Upper lobe of right lung (tissue), 1 donor: ENCODE results near the gene PLSCR2. TPM values are rescaled to one million over a fixed set of nuclear protein-coding genes. Genes with fewer than 3 reads are reported as not detected.

Experiments
- ATAC-seq: fragments of 200-7000 bp; cut with Tn5 transposase; one replicate; pipeline ENCODE4 v1.9.1; 2020; ENCODE audit warnings: mild to moderate bottlenecking, moderate library complexity
- DNase-seq: peaks from one replicate; pipeline ENCODE4 v3.0.0-alpha.2; 2020
- H3K27ac ChIP-seq: fragments of 200-600 bp; one replicate; pipeline ENCODE4 v1.8.0; 2022
- H3K27me3 ChIP-seq: fragments of 200-600 bp; one replicate; pipeline ENCODE4 v1.8.0; 2022; ENCODE audit warnings: mild to moderate bottlenecking
- H3K36me3 ChIP-seq: fragments of 200-600 bp; one replicate; pipeline ENCODE4 v1.8.0; 2022
- H3K4me1 ChIP-seq: fragments of 200-600 bp; one replicate; pipeline ENCODE4 v1.8.0; 2022
- H3K4me3 ChIP-seq: fragments of 200-600 bp; one replicate; pipeline ENCODE4 v1.8.0; 2022; ENCODE audit warnings: mild to moderate bottlenecking
- H3K9me3 ChIP-seq: fragments of 200-600 bp; one replicate; pipeline ENCODE4 v1.8.0; 2022
- CTCF ChIP-seq: fragments of 200-600 bp; IDR thresholded peaks from one replicate; pipeline ENCODE4 v1.8.0; 2022; ENCODE audit warnings: antibody characterized with exemption
- intact Hi-C: fragments of 100-400 bp; cut with DNase I; formaldehyde crosslinking; loops from one replicate; pipeline ENCODE4 v1.11.0; 2022
- total RNA-seq: library from RNA; stranded (reverse); fragmentation: NEBNext Ultra II Directional; extraction: Animal tissue kit (Norgen Biotek cat#: 25700); gene quantifications from one replicate; pipeline ENCODE4 v1.2.1, GENCODE V29; 2021
- donor health status: DM: no; HTN: yes; CAD: no; lungs with severe emphysema.

The PLSCR2 gene
- total RNA-seq, 1 donor from 2014 or later, result not detected

- TF ChIP-seq CTCF, result no peak
- ATAC-seq (no peak), DNase-seq (no peak)
- no peaks in the 10 kb centered on the region for H3K36me3 ChIP-seq
- intact Hi-C loops, result no loop called here
- no peaks in the 10 kb centered on the region for H3K4me1 ChIP-seq
- no peaks in the 10 kb centered on the region for H3K27me3 ChIP-seq
- H3K4me3 ChIP-seq, result no peak overlapping the region
- H3K27ac ChIP-seq, result no peak overlapping the region
- no peaks in the 10 kb centered on the region for H3K9me3 ChIP-seq
Observed at GRCh38 chr3:146390006-146390772, 79.2 kb downstream of the PLSCR2 start.

- Histone ChIP-seq H3K4me3 (no peak overlapping the region), H3K27ac (no peak overlapping the region), H3K9me3 (no peaks in the 10 kb centered on the region), H3K27me3 (no peaks in the 10 kb centered on the region), H3K4me1 (no peaks in the 10 kb centered on the region), H3K36me3 (no peaks in the 10 kb centered on the region)
- intact Hi-C loops, result no loop called here
- ATAC-seq (no peak), DNase-seq (no peak)
- no peak for TF ChIP-seq CTCF
Observed at GRCh38 chr3:146387566-146387965, 81.8 kb downstream of the PLSCR2 start.

DNA sequence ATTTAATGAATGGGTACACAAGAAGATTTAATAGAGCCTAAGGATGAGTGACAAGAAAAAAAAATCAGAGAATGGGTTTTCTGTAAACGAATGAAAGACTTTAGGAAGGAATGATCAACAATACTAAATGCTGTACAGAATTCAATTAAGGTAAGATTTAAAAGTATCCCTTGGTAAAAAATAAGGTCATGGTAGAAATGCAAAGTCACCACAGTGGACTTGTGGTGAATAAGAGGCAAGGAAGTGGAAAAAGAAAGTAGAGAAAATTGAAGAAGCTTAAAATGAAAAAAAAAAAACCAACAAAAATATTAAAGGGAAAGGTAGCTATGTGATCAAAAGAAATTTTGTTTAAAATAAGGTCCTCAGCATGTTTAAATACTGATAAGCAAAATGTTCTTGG, 82.4 kb downstream of the PLSCR2 start:
- intact Hi-C loops, result no loop called here
- Histone ChIP-seq H3K4me1 (no peaks in the 10 kb centered on the region), H3K36me3 (no peaks in the 10 kb centered on the region), H3K27ac (no peak overlapping the region), H3K9me3 (no peaks in the 10 kb centered on the region), H3K4me3 (no peak overlapping the region), H3K27me3 (no peaks in the 10 kb centered on the region)
- no peak for DNase-seq
- TF ChIP-seq CTCF, result no peak
- no peak for ATAC-seq

DNA sequence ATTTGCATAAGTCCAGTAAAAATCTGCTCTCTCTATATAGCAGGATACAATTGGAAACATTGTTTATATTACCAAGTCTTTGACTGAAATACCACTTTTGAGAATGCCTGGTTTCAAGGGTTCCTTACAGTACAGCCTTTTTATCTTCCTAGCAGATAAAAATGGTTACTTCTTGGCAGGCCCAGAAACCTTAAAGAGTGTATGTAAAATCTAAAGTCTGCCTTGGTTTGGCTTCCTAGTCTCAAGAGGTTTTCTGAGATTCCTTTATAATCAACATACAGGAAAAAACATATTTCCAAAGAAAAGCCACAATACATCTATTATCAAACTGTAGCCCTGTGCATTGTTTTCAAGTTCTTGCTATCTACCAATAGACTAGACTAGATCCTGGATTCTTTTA, 84.6 kb downstream of the PLSCR2 start:
- Histone ChIP-seq H3K9me3 (no peaks in the 10 kb centered on the region), H3K36me3 (no peaks in the 10 kb centered on the region), H3K27ac (no peak overlapping the region), H3K27me3 (no peaks in the 10 kb centered on the region), H3K4me1 (no peaks in the 10 kb centered on the region), H3K4me3 (no peak overlapping the region)
- no peak for DNase-seq
- no peak for TF ChIP-seq CTCF
- no peak for ATAC-seq
- intact Hi-C loops, result no loop called here

Other genes with a start within 250 kb of the PLSCR2 start
- 84.1 TPM for gene PLSCR4, start 218.5 kb downstream of the PLSCR2 start, total RNA-seq
- gene PLSCR1, start 75.0 kb upstream of the PLSCR2 start, total RNA-seq, result 165 TPM
- gene PLSCR5, start 135.8 kb upstream of the PLSCR2 start, total RNA-seq, result not detected